ENCODE data around the gene GLYATL1B. TPM values are rescaled to one million over a fixed set of nuclear protein-coding genes. Genes with fewer than 3 reads are reported as not detected.

The GLYATL1B gene
- total RNA-seq, 1 experiment from 2014 or later: not detected

DNA sequence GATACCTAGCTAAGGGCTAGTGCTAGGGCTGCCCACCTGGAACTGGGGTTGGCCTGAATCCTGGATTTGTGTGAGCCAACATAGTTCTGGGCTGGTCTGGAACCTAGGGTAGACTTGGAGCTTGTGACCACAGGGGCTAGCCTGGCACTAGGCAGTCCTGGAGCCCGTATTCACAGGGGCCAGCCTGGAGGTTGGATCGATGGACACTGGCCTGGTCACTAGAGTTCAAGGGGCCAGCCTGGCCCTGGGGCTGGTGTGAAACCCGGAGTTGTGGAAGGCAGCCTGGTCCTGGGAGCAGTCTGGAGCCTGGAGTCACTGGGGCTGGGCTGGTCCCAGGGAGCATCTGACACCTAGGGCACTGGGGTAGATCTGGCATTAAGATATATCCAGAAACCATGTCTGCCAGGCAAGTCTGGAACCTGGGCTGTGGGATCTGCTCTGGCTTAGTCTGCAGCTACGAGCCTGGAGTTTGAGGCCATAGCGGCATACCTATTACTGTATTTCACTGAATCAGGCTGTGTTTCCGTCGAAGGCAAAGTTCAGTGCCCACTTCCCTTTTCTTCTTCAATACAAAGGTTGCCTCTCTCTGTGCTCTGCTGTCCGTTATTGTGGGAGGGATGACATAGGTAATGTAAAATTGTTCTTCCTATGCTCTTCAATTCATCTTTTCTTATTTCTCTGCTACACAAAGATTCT lies 9.1 kb upstream of the GLYATL1B start:
- ChIA-PET POLR2A (no interaction called here), CTCF (interaction anchor here (1.2 kb wide), 1 partner anchor 19 kb away, joined by 3 read pairs; no protein-coding TSS in a partner anchor), RAD21 (ENCODE audit: low non-redundant PET in 1 of 2, low total read pairs in 2 of 2, uncharacterized antibody in 2 of 2, unreplicated experiment in 2 of 2) (no interaction called here)
- H3K27ac ChIP-seq (ENCODE audit: low read depth, low read length): no peak overlapping the region
- no peaks in the 10 kb centered on the region for H3K4me1 ChIP-seq (ENCODE audit: control insufficient read depth in 1 of 2, insufficient read depth in 2 of 2, low read length in 2 of 2)
- intact Hi-C loops (cut with micrococcal nuclease): no loop called here
- no peak for ATAC-seq
- no peak overlapping the region for H3K4me3 ChIP-seq (replicated peaks in 1 of 2; ENCODE audit: low read depth in 1 of 2, low read length in 2 of 2)
- no peak overlapping the region for H3K4me2 ChIP-seq (ENCODE audit: low read length)
- H3K27me3 ChIP-seq (ENCODE audit: insufficient read depth, low read length): peaks cover 21% of the 10 kb centered on the region
- DNase-seq (ENCODE audit: low read depth, low spot score): no peak
- no peaks in the 10 kb centered on the region for H3K9me2 ChIP-seq (ENCODE audit: insufficient read depth)
- no TSS peak for BruUV-seq (replicated peaks)
- no peaks in the 10 kb centered on the region for H3K36me3 ChIP-seq (ENCODE audit: control insufficient read depth in 1 of 2, insufficient read depth in 2 of 2, low read length in 2 of 2)
- no peaks in the 10 kb centered on the region for H4K20me1 ChIP-seq (ENCODE audit: insufficient read depth)
- H3K9ac ChIP-seq (ENCODE audit: low read length): no peak overlapping the region
- TF ChIP-seq YY1 (IDR thresholded peaks at IDR 0.05; ENCODE audit: extremely low read depth, insufficient replicate concordance, low read depth, low read length): no peak
- no peak for TF ChIP-seq CBX3 (IDR thresholded peaks at IDR 0.05; ENCODE audit: low read depth)
- no peak for TF ChIP-seq POLR2AphosphoS5 (IDR thresholded peaks at IDR 0.05; ENCODE audit: low read depth, low read length)
- TF ChIP-seq EZH2phosphoT487 (IDR thresholded peaks at IDR 0.05; ENCODE audit: borderline replicate concordance): no peak
- no peak for TF ChIP-seq SIN3A (IDR thresholded peaks at IDR 0.05; ENCODE audit: low read depth)
- no peak for TF ChIP-seq CEBPB (IDR thresholded peaks at IDR 0.05; ENCODE audit: low read depth)
- TF ChIP-seq ZBTB33 (IDR thresholded peaks at IDR 0.05; ENCODE audit: extremely low read depth, insufficient replicate concordance, low read length): no peak
- no peak for TF ChIP-seq ZNF274 (IDR thresholded peaks at IDR 0.05; ENCODE audit: low read depth, low read length)
- no peaks in the 10 kb centered on the region for H3K79me2 ChIP-seq (ENCODE audit: insufficient read depth, low read length)
- H3K9me3 ChIP-seq (ENCODE audit: control insufficient read depth in 1 of 2, insufficient read depth in 1 of 2, low read depth in 1 of 2, low read length in 2 of 2): no peaks in the 10 kb centered on the region
- H2AFZ ChIP-seq (ENCODE audit: low read depth, low read length, poor library complexity, severe bottlenecking): no peak overlapping the region
